ENCODE measurements around the gene HNRNPAB. TPM values are rescaled to one million over a fixed set of nuclear protein-coding genes. Genes with fewer than 3 reads are reported as not detected.
"Not testable (repeated sequence)": the region's sequence is repeated elsewhere in the genome, so short reads cannot be mapped to it uniquely, and the experiment has no call there.

HNRNPAB gene
- total RNA-seq, 2 experiments from 2014 or later = 185 to 215 TPM

DNA sequence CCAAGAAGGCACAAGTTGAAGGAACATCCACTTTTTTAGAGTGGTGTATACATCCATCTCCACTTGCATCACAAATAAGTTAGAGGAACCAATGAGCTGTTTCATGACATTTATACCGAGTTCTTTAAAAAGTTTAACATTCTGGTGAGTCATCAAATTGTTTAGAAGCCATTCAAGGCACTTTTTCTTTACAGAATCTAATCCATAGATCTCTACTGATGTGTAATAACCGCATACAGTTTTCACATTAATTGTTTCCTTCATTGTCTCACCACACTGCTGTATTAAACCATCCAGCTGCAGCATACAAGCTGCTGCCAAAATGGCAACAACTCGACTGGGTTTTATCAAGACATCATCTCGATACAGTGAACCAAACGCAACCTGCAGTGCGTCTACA lies 17.9 kb upstream of the HNRNPAB start:
- DNase-seq = no peak
- CTCF ChIA-PET = no interaction called here
- peaks cover 8% of the 10 kb centered on the region for H3K4me1 Mint-ChIP-seq
- no peak overlapping the region for H3K4me3 Mint-ChIP-seq
- H3K36me3 Mint-ChIP-seq (ENCODE audit: low read depth) = no peaks in the 10 kb centered on the region
- POLR2A ChIA-PET = interaction anchor here (0.6 kb wide), 1 partner anchor 1580 kb away, joined by 5 read pairs; no protein-coding TSS in a partner anchor
- no peak overlapping the region for H3K27ac Mint-ChIP-seq
- no peaks in the 10 kb centered on the region for H3K9me3 Mint-ChIP-seq
- H3K27me3 Mint-ChIP-seq = peaks cover 3% of the 10 kb centered on the region

DNA sequence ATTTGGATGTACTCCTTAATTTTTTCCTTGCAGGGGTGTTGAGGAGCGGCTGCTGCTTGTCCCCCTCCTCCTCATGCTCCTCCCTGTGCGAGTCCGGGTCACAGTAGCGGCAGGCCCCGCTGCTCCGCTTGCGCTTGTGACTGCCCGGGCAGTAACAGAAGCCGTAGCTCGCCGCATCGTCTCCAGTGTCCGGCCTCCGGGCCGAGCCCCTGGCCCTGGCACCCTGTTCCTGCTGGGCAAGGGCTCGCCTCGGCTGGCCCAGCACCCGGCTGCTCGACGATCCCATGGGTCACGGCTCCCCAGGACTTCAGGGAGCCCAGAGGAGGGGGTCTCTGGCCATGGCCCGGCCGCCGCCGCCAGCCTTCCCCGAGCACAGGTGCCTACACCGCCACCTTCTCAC lies 17.3 kb upstream of the HNRNPAB start, which contains the start of gene GMCL2:
Gene GMCL2, minus strand, starts transcription at position 358 of the 400 bp plus-strand sequence. Its CDS starts 72 bp downstream, at position 286.
- ChIA-PET POLR2A (no interaction called here), CTCF (no interaction called here)
- no peak for DNase-seq
- Mint-ChIP-seq H3K36me3 (ENCODE audit: low read depth) (no peaks in the 10 kb centered on the region), H3K27me3 (peaks cover 3% of the 10 kb centered on the region), H3K4me3 (no peak within 1 kb of the TSS), H3K4me1 (peaks cover 6% of the 10 kb centered on the region), H3K27ac (no peak within 1 kb of the TSS), H3K9me3 (no peaks in the 10 kb centered on the region)

DNA sequence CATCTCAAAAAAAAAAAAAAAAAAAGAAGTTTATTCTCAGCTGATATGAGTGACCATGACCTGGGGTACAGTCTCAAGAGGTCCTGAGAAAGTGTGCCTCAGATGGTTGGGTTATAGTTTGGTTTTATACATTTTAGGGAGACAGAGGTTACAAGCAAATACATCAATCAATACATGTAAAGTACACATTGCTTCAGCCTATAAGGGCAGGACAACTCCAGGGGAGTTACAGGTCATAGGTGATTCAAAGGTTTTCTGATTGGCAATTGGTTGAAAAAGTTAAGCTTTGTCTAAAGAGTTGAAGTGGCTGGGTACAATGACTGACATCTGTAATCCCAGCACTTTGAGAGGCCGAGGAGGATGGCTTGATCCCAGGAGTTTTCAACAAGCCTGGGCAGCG lies 14.9 kb upstream of the HNRNPAB start:
- DNase-seq = no peak
- H3K4me1 Mint-ChIP-seq = peaks cover 12% of the 10 kb centered on the region
- no peaks in the 10 kb centered on the region for H3K36me3 Mint-ChIP-seq (ENCODE audit: low read depth)
- no peaks in the 10 kb centered on the region for H3K9me3 Mint-ChIP-seq
- H3K27ac Mint-ChIP-seq = no peak overlapping the region
- H3K4me3 Mint-ChIP-seq = no peak overlapping the region
- CTCF ChIA-PET = interaction anchor here (0.8 kb wide), 1 partner anchor 122 kb away, joined by 4 read pairs; no protein-coding TSS in a partner anchor
- POLR2A ChIA-PET = no interaction called here
- H3K27me3 Mint-ChIP-seq = peaks cover 14% of the 10 kb centered on the region

DNA sequence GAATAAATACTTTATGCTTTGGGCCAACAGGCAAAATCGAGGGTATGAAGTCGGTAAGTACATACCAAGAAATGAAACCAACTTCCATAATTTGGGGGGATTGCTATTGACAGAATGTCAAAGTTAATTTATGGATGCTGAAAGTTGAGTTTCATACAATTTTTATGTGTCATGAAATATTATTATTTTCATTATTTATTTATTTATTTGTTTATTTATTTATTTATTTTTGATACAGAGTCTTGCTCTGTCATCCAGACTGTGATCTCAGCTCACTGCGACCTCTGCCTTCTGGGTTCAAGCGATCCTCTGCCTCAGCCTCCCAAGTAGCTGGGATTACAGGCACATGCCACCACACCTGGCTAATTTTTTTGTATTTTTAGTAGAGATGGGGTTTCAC lies 12.7 kb upstream of the HNRNPAB start:
- Mint-ChIP-seq H3K27ac (no peak overlapping the region), H3K4me1 (peaks cover 12% of the 10 kb centered on the region), H3K4me3 (no peak overlapping the region), H3K9me3 (no peaks in the 10 kb centered on the region), H3K36me3 (ENCODE audit: low read depth) (no peaks in the 10 kb centered on the region), H3K27me3 (peaks cover 20% of the 10 kb centered on the region)
- no peak for DNase-seq
- CTCF ChIA-PET = interaction anchor here (0.7 kb wide), 1 partner anchor 106 kb away, joined by 3 read pairs; no protein-coding TSS in a partner anchor
- POLR2A ChIA-PET = no interaction called here

DNA sequence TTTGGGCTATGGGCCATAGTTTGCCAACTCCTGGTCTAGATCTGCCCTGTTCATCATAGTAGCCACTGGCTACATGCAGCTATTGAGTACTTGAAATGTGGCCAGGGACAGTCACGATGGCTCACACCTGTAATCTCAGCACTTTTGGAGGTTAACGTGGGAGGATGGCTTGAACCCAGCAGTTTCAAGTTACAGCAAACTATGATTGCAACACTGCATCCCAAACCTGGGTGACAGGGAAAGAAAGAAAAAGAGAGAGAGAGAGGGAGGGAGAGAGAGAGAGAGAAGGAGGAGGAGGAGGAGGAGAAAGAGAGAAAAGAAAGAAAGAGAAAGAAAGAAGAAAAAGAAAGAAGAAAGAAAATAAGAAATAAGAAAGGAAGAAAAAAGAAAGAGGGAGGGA lies 12.1 kb upstream of the HNRNPAB start:
- H3K36me3 Mint-ChIP-seq (ENCODE audit: low read depth) = no peaks in the 10 kb centered on the region
- H3K27ac Mint-ChIP-seq = no peak overlapping the region
- ChIA-PET CTCF (interaction anchor here (0.7 kb wide), 1 partner anchor 105 kb away, joined by 3 read pairs; no protein-coding TSS in a partner anchor), POLR2A (no interaction called here)
- peaks cover 12% of the 10 kb centered on the region for H3K4me1 Mint-ChIP-seq
- no peak overlapping the region for H3K4me3 Mint-ChIP-seq
- DNase-seq = no peak
- H3K9me3 Mint-ChIP-seq = no peaks in the 10 kb centered on the region
- peaks cover 20% of the 10 kb centered on the region for H3K27me3 Mint-ChIP-seq

DNA sequence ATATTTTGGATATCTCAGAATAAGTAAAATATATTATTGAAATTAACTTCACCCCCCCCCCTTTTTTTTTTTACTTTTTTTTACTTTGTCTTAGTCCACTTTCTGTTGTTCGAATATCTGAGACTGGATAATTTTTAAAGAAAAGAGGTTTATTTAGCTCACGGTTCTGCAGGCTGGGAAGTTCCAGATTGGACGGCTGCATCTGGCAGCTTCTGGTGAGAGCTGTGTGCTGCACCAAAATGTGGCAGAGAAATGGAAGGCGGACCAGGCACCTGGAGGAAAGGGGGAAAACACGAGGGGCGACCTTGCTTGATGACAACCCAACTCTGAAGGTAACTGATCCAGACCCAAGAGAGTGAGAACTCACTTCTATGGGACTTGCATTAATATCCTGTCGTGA lies 11.5 kb upstream of the HNRNPAB start:
- Mint-ChIP-seq H3K4me1 (peaks cover 12% of the 10 kb centered on the region), H3K27ac (no peak overlapping the region), H3K4me3 (no peak overlapping the region), H3K36me3 (ENCODE audit: low read depth) (no peaks in the 10 kb centered on the region), H3K27me3 (peaks cover 20% of the 10 kb centered on the region), H3K9me3 (no peaks in the 10 kb centered on the region)
- ChIA-PET CTCF (no interaction called here), POLR2A (no interaction called here)
- no peak for DNase-seq

DNA sequence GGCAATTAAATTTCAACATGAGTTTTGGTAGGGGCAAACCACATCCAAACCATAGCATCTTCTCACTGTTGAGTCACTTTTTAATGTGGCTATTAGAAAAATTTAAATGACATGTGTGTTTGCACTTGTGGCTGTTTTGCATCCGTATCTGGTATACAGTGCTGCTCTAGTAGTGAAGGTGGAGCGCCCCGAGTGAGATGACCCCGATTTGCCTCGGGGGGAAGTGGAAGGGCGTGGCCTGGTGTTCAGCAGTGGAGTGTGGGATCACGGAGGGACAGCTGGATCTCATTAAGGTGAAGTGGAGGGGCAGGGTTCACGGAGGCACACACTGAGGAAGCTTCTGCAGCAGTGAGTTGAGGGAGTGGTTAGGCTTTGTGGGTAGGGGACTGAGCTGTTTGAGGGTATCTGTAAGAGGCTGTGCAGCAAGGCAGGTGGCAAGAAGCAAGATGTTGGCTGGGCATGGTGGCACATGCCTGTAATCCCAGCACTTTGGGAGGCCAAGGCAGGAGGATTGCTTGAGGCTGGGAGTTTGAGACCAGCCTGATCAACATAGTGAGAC lies 11.0 kb upstream of the HNRNPAB start:
- H3K36me3 Mint-ChIP-seq (ENCODE audit: low read depth) = no peaks in the 10 kb centered on the region
- peaks cover 12% of the 10 kb centered on the region for H3K4me1 Mint-ChIP-seq
- no peak for DNase-seq
- no peak overlapping the region for H3K4me3 Mint-ChIP-seq
- H3K27ac Mint-ChIP-seq = no peak overlapping the region
- H3K27me3 Mint-ChIP-seq = peaks cover 20% of the 10 kb centered on the region
- no peaks in the 10 kb centered on the region for H3K9me3 Mint-ChIP-seq
- POLR2A ChIA-PET = no interaction called here
- CTCF ChIA-PET = interaction anchor here (0.6 kb wide), 1 partner anchor 43 kb away, joined by 3 read pairs; no protein-coding TSS in a partner anchor

DNA sequence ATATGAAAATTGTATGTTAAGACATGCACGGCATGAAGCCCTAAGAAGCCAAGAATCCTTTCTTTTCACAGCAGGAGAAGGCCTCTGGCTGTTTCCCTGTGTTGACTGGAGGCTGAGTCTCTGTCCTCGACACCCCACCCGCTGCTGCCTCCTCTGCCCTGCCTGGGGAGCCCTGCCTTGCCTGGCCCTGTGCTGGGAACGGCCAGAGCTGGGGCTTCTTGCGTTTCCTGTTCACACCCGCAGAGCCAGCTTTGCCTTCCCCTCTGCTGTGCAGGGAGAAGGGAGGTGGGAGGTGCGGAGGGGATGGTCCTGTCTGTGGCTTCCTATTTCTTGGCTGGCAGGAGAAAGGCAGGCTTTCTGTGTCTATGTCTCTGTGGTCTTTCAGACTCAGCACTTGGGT lies 10.3 kb upstream of the HNRNPAB start:
- peaks cover 20% of the 10 kb centered on the region for H3K27me3 Mint-ChIP-seq

DNA sequence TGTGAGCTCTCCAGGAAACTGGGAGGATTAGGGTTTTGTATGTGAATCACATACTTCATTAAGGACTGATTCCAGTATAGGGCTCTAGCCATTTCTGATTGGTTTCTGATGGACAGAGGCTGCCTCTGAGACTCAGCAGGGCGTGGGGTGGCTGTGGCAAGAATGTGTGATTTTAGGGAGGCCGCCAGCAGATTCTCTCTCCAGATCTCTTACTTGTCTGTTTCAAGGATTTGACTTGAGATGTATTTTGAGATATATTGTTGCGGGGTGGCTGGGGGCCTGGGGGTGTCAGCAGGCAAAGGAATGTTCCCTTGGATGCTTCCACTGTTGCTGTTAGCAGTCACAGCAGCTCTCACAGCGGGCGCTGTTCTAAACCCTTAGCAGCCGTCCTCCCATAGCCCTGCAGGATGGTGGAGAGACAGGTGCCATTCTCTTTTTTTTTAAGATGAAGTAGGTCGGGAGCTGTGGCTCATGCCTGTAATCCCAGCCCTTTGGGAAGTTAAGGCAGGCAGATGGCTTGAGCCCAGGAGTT lies 8.0 kb upstream of the HNRNPAB start:
- Mint-ChIP-seq H3K4me3 (no peak overlapping the region), H3K9me3 (no peaks in the 10 kb centered on the region), H3K4me1 (peaks cover 12% of the 10 kb centered on the region), H3K36me3 (ENCODE audit: low read depth) (no peaks in the 10 kb centered on the region), H3K27ac (no peak overlapping the region), H3K27me3 (peaks cover 18% of the 10 kb centered on the region)
- ChIA-PET POLR2A (no interaction called here), CTCF (no interaction called here)
- DNase-seq = no peak

More for the DNA sequence above, 10.3 kb upstream of the HNRNPAB start:
- CTCF ChIA-PET = interaction anchor here (0.6 kb wide), 1 partner anchor 44 kb away, joined by 3 read pairs; no protein-coding TSS in a partner anchor
- Mint-ChIP-seq H3K4me3 (no peak overlapping the region), H3K4me1 (peaks cover 12% of the 10 kb centered on the region), H3K9me3 (no peaks in the 10 kb centered on the region), H3K27ac (no peak overlapping the region), H3K36me3 (ENCODE audit: low read depth) (no peaks in the 10 kb centered on the region)
- no peak for DNase-seq
- POLR2A ChIA-PET = no interaction called here

DNA sequence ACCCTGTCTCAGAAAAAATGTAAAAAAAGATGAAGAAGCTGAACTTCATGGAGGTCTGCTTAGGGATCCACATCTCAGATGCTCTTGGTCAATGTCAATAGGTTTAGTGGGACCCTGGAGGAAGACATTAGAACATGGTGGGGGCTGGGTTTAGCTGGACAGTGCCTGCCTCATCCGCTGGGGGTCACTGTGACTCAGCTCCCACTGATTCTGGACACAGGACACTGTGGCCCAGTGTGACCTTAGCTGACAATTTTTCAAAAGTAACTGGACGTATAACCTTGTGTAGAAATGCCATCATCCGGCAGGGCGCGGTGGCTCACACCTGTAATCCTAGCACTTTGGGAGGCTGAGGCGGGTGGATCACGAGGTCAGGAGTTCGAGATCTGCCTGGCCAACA lies 7.3 kb upstream of the HNRNPAB start:
- Mint-ChIP-seq H3K36me3 (ENCODE audit: low read depth) (no peaks in the 10 kb centered on the region), H3K4me1 (peaks cover 12% of the 10 kb centered on the region), H3K9me3 (no peaks in the 10 kb centered on the region), H3K27ac (no peak overlapping the region), H3K4me3 (no peak overlapping the region), H3K27me3 (peaks cover 18% of the 10 kb centered on the region)
- POLR2A ChIA-PET = no interaction called here
- CTCF ChIA-PET = no interaction called here
- no peak for DNase-seq

DNA sequence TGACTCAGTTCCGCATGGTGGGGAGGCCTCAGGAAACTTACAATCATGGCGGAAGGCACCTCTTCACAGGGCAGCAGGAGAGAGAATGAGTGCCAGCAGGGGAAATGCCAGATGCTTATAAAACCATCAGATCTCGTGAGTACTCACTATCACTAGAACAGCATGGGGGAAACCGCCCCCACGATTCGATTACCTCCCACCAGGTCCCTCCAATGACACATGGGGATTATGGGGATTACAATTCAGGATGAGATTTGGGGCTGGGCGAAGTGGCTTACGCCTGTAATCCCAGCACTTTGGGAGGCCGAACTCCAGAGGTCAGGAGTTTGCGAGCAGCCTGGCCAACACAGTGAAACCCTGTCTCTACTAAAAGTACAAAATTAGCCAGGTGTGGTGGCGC lies 6.2 kb upstream of the HNRNPAB start:
- Mint-ChIP-seq H3K27me3 (peaks cover 15% of the 10 kb centered on the region), H3K4me1 (peaks cover 17% of the 10 kb centered on the region)
- POLR2A ChIA-PET; H3K36me3 Mint-ChIP-seq (ENCODE audit: low read depth); H3K27ac Mint-ChIP-seq; DNase-seq; CTCF ChIA-PET; H3K4me3 Mint-ChIP-seq; H3K9me3 Mint-ChIP-seq: not testable (repeated sequence)

DNA sequence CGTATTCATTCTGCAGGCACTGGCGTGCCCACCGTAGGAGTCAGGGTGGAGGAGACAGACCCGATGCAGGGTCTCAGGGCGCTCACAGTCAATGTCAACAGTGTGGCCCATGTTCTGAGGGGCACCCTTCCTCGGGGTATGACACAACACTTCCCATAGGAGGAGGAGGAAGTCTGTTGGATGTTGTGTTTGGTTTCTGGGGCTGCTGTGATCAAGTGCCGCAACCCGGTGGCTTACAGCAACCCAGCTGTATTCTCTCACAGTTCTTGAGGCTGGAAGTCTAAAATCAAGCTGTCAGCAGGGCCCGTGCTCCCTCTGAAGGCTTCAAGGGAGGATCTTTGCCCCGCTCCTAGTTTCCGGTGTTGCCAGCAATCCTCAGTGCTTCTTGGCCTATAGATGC lies 5.6 kb upstream of the HNRNPAB start:
- no peak overlapping the region for H3K4me3 Mint-ChIP-seq
- no peaks in the 10 kb centered on the region for H3K9me3 Mint-ChIP-seq
- DNase-seq = no peak
- no peaks in the 10 kb centered on the region for H3K36me3 Mint-ChIP-seq (ENCODE audit: low read depth)
- H3K27me3 Mint-ChIP-seq = peaks cover 10% of the 10 kb centered on the region
- no peak overlapping the region for H3K27ac Mint-ChIP-seq
- peaks cover 12% of the 10 kb centered on the region for H3K4me1 Mint-ChIP-seq
- ChIA-PET CTCF (no interaction called here), POLR2A (no interaction called here)

DNA sequence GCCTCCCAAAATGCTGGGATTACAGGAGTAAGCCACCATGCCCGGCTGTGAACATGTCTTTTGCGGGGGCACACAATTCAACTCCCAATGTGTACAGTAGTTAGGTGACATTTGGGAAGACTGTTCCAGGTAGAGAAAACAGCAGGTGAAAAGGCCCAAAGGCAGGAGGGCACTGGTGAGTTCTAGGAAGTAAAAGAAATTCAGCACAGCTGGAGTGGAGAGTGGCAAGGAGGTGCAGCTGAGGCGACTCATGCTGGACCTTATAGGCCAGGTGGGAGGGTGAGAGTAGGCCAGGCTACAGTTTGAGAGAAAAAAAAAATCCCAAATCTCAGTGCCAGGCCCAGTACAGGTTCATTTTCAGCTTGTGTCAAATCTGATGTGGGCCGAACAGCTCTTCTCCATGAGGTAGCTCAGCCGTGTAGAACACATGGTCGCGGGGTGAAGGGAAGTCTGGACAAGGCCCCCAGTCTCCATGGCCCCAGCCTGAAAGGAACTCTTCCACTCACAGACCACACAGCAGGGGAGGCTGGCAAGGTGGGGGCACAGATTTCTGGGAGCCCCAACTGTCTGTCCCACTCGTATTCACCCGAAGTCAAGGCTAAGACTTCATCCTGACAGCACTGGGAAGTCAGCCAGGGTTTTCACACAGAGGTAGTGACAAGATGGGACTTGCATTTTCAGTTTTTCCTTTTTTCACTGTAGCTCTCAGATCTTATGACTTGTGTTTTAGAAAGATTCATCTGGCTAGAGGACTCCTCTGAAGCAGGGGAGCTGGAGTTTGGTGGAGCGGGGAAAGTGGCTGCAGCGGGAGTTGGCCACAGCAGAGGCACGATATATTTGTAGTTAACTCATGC lies 4.5 kb upstream of the HNRNPAB start:
- CTCF ChIA-PET = no interaction called here

More for the DNA sequence above, 4.5 kb upstream of the HNRNPAB start:
- POLR2A ChIA-PET = no interaction called here
- H3K4me1 Mint-ChIP-seq = peaks cover 7% of the 10 kb centered on the region
- no peak overlapping the region for H3K27ac Mint-ChIP-seq
- no peaks in the 10 kb centered on the region for H3K9me3 Mint-ChIP-seq
- H3K27me3 Mint-ChIP-seq = peaks cover 6% of the 10 kb centered on the region
- H3K36me3 Mint-ChIP-seq (ENCODE audit: low read depth) = peaks cover 3% of the 10 kb centered on the region
- no peak overlapping the region for H3K4me3 Mint-ChIP-seq
- no peak for DNase-seq

Measured in activated CD4-positive, alpha-beta T cell treated with anti-CD3 and anti-CD28 coated beads, Interleukin-2, amount 10 ng/mL, durations not matched to agents 7 days and 5 days (primary cell).